Right atrium auricular region (tissue), 2 donors: ENCODE data around the gene RMC1. TPM values are rescaled to one million over a fixed set of nuclear protein-coding genes. Genes with fewer than 3 reads are reported as not detected.

Experiments
- DNase-seq: peaks from one replicate; pipeline ENCODE4 v3.0.0-alpha.2; 2019; ENCODE audit warnings: low spot score
- H3K27ac ChIP-seq, 2 donors: fragments of 200-600 bp; sonication (generic); 1 replicate in 1 of 2; 2 replicates in 1 of 2; pipeline ENCODE4 v1.5.1; 2016 to 2019
- H3K27me3 ChIP-seq, 2 donors: fragments of 200-600 bp; sonication (generic); one replicate each; pipeline versions ENCODE4 v1.5.1 to v1.6.0; 2017 to 2019
- H3K36me3 ChIP-seq: fragments of 200-600 bp; sonication (generic); one replicate; pipeline ENCODE4 v1.5.1; 2016
- H3K4me1 ChIP-seq, 2 donors: fragments of 200-600 bp; sonication (generic); one replicate each; pipeline versions ENCODE4 v1.5.1 to v1.6.0; 2017 to 2019
- H3K4me3 ChIP-seq, 2 donors: fragments of 200-600 bp; sonication (generic); 1 replicate in 1 of 2; 2 replicates in 1 of 2; pipeline ENCODE4 v1.5.1; 2017 to 2019; ENCODE audit warnings: mild to moderate bottlenecking in 1 of 2, moderate library complexity in 1 of 2
- H3K9me3 ChIP-seq, 2 donors: fragments of 200-600 bp; sonication (generic); one replicate each; pipeline ENCODE4 v1.5.1; 2019
- CTCF ChIP-seq, 2 donors: fragments of 200-600 bp; sonication (generic); IDR thresholded peaks; one replicate each; pipeline ENCODE4 v1.5.1; 2019; ENCODE audit warnings: antibody characterized with exemption in 2 of 2
- total RNA-seq, 2 donors: library from RNA; depleted of rRNA; stranded (reverse); fragments of >200 nt; gene quantifications; one replicate each; pipeline ENCODE4 v1.1.0, GENCODE V29; 2016

RMC1 gene
- total RNA-seq, 2 donors from 2014 or later: 17.2 TPM

- no peak for DNase-seq
- Histone ChIP-seq H3K36me3 (no peaks in the 10 kb centered on the region), H3K9me3 (no peaks in the 10 kb centered on the region), H3K27ac (no peak overlapping the region), H3K27me3 (no peaks in the 10 kb centered on the region), H3K4me1 (peaks cover 0 to 38% of the 10 kb centered on the region in 2 donors), H3K4me3 (no peak overlapping the region)
- no peak for TF ChIP-seq CTCF (IDR thresholded peaks at IDR 0.05)
Measured at GRCh38 chr18:23578891-23579653, 75.8 kb downstream of the RMC1 start.

- Histone ChIP-seq H3K27ac (no peak overlapping the region), H3K27me3 (no peaks in the 10 kb centered on the region), H3K9me3 (no peaks in the 10 kb centered on the region), H3K4me3 (no peak overlapping the region), H3K4me1 (peaks cover 0 to 43% of the 10 kb centered on the region in 2 donors), H3K36me3 (no peaks in the 10 kb centered on the region)
- TF ChIP-seq CTCF (IDR thresholded peaks at IDR 0.05): no peak
- DNase-seq: no peak
Measured at GRCh38 chr18:23580677-23581367, 77.5 kb downstream of the RMC1 start.

Other genes with a start within 250 kb of the RMC1 start
- gene RIOK3, start 50.2 kb upstream of the RMC1 start, total RNA-seq: 10 to 100 TPM; 39.2 to 47.2 TPM
- gene NPC1, start 83.0 kb downstream of the RMC1 start, total RNA-seq: 10 to 100 TPM; 16.2 to 26.4 TPM
- 1 to 10 TPM; 2.2 to 3.5 TPM for gene ANKRD29, start 159.4 kb downstream of the RMC1 start, total RNA-seq
- gene LAMA3, start 185.9 kb downstream of the RMC1 start, total RNA-seq: 1 to 10 TPM; 5.0 to 6.4 TPM